H1 (cell line): Measurements from ENCODE around the gene DOCK1. TPM values are rescaled to one million over a fixed set of nuclear protein-coding genes. Genes with fewer than 3 reads are reported as not detected.

Experiments used
- CTCF ChIA-PET: fragments of 300-600 bp; sonication (Branson Sonifier 250); formaldehyde crosslinking; loops from one replicate; lab custom pipeline; 2021; ENCODE audit not compliant: partially characterized antibody; lab: Charles Lee
- POLR2A ChIA-PET: fragments of 300-600 bp; sonication (Branson Sonifier 250); formaldehyde crosslinking; loops from one replicate; lab custom pipeline; 2021; ENCODE audit warnings: inconsistent platforms; ENCODE audit not compliant: partially characterized antibody; lab: Charles Lee
- DNase-seq, 2 experiments: peaks; one replicate each; pipeline versions ENCODE4 v3.0.0 to v3.0.0-alpha.2; 2010 to 2022; ENCODE audit warnings: low spot score in 2 of 2, low read depth in 1 of 2, mixed read lengths in 1 of 2
- FAIRE-seq: peaks from 2 replicates; lab custom pipeline; 2011; peaks lifted over from hg19 to GRCh38; lab: Jason Lieb, UNC
- H2AFZ ChIP-seq: 2 replicates; pipeline ENCODE4 v1.8.1; 2012; ENCODE audit warnings: low read length, inconsistent platforms
- H2AK5ac ChIP-seq: 2 replicates; pipeline ENCODE4 v1.6.1; 2013; ENCODE audit warnings: low read depth, low read length
- H2BK120ac ChIP-seq: replicated peaks from 2 replicates; pipeline ENCODE3; 2013; ENCODE audit warnings: low read depth, low read length, inconsistent platforms
- H2BK12ac ChIP-seq: 2 replicates; pipeline ENCODE4 v1.6.1; 2013; ENCODE audit warnings: low read depth, low read length
- H2BK15ac ChIP-seq: 2 replicates; pipeline ENCODE4 v1.6.1; 2013; ENCODE audit warnings: low read length
- H2BK20ac ChIP-seq: 2 replicates; pipeline ENCODE4 v1.6.1; 2013; ENCODE audit warnings: low read length
- H2BK5ac ChIP-seq: 2 replicates; pipeline ENCODE4 v1.6.1; 2013; ENCODE audit warnings: low read depth, low read length
- H3K14ac ChIP-seq: 2 replicates; pipeline ENCODE4 v1.6.1; 2013; ENCODE audit warnings: inconsistent platforms; ENCODE audit not compliant: insufficient read length
- H3K18ac ChIP-seq: 2 replicates; pipeline ENCODE4 v1.6.1; 2013; ENCODE audit warnings: low read length; ENCODE audit errors: extremely low read depth
- H3K23ac ChIP-seq: 2 replicates; pipeline ENCODE4 v1.6.1; 2013; ENCODE audit warnings: inconsistent platforms; ENCODE audit not compliant: insufficient read length
- H3K23me2 ChIP-seq: 2 replicates; pipeline ENCODE4 v1.6.1; 2013; ENCODE audit warnings: low read depth, low read length
- H3K27ac ChIP-seq: 2 replicates; pipeline ENCODE4 v1.6.1; 2011; ENCODE audit warnings: low read depth, low read length, inconsistent platforms
- H3K27me3 ChIP-seq, 4 experiments: replicated peaks in 1 of 4; 1 replicate in 1 of 4; 2 replicates in 3 of 4; pipeline versions ENCODE4 v1.6.1 to v1.8.1; 2011 to 2013; ENCODE audit warnings: low read length in 3 of 4, mild to moderate bottlenecking in 3 of 4, inconsistent platforms in 2 of 4, mixed read lengths in 2 of 4, moderate library complexity in 1 of 4; ENCODE audit not compliant: control insufficient read depth in 3 of 4, insufficient read depth in 3 of 4; ENCODE audit errors: extremely low read depth in 1 of 4
- H3K36me3 ChIP-seq, 4 experiments: 2 replicates each; pipeline versions ENCODE4 v1.6.1 to v1.8.1; 2011 to 2013; ENCODE audit warnings: mild to moderate bottlenecking in 4 of 4, low read length in 3 of 4, moderate library complexity in 2 of 4, control low read depth in 1 of 4, inconsistent platforms in 1 of 4; ENCODE audit not compliant: insufficient read depth in 4 of 4, control insufficient read depth in 2 of 4
- H3K4ac ChIP-seq: replicated peaks from 2 replicates; pipeline ENCODE3; 2013; ENCODE audit warnings: low read length, low read depth, mixed read lengths, inconsistent platforms; ENCODE audit not compliant: insufficient read length
- H3K4me1 ChIP-seq, 4 experiments: replicated peaks in 1 of 4; 1 replicate in 1 of 4; 2 replicates in 3 of 4; pipeline versions ENCODE4 v1.6.1 to v1.8.1; 2011 to 2013; ENCODE audit warnings: low read length in 3 of 4, inconsistent platforms in 2 of 4, mixed read lengths in 1 of 4; ENCODE audit not compliant: insufficient read depth in 4 of 4, control insufficient read depth in 3 of 4
- H3K4me2 ChIP-seq, 2 experiments: 2 replicates each; pipeline versions ENCODE4 v1.6.1 to v1.8.1; 2011 to 2013; ENCODE audit warnings: low read depth in 2 of 2, low read length in 2 of 2, control low read depth in 1 of 2, inconsistent platforms in 1 of 2, mild to moderate bottlenecking in 1 of 2; ENCODE audit not compliant: insufficient read depth in 1 of 2
- H3K4me3 ChIP-seq, 4 experiments: fragments of 200-600, 300-600 bp in 1 of 4; sonication (generic), shearing (Covaris generic), sonication (Bioruptor Twin) in 1 of 4; 2 replicates each; pipeline versions ENCODE4 v1.5.1 to v1.8.1; 2011 to 2016; ENCODE audit warnings: low read length in 4 of 4, low read depth in 3 of 4, control low read depth in 2 of 4, inconsistent platforms in 2 of 4, mild to moderate bottlenecking in 2 of 4, mixed read lengths in 1 of 4, moderate library complexity in 1 of 4; ENCODE audit not compliant: insufficient read depth in 2 of 4; ENCODE audit errors: extremely low read depth in 1 of 4
- H3K56ac ChIP-seq: replicated peaks from 2 replicates; pipeline ENCODE3; 2013; ENCODE audit warnings: low read depth, mild to moderate bottlenecking, mixed read lengths, low read length, inconsistent platforms; ENCODE audit not compliant: insufficient read length
- H3K79me1 ChIP-seq: 2 replicates; pipeline ENCODE4 v1.6.1; 2013; ENCODE audit warnings: low read depth, low read length, control low read depth
- H3K79me2 ChIP-seq, 2 experiments: 2 replicates each; pipeline versions ENCODE4 v1.6.1 to v1.8.1; 2012 to 2013; ENCODE audit warnings: low read length in 2 of 2, mild to moderate bottlenecking in 2 of 2, inconsistent platforms in 1 of 2; ENCODE audit not compliant: insufficient read depth in 2 of 2, control insufficient read depth in 1 of 2
- H3K9ac ChIP-seq, 4 experiments: replicated peaks in 1 of 4; 1 replicate in 1 of 4; 2 replicates in 3 of 4; pipeline versions ENCODE4 v1.6.1 to v1.8.1; 2011 to 2013; ENCODE audit warnings: low read depth in 3 of 4, low read length in 3 of 4, control low read depth in 2 of 4, mild to moderate bottlenecking in 2 of 4, moderate library complexity in 2 of 4, inconsistent platforms in 1 of 4; ENCODE audit errors: extremely low read depth in 1 of 4
- H3K9me3 ChIP-seq, 2 experiments: 2 replicates each; pipeline versions ENCODE4 v1.6.1 to v1.8.1; 2012 to 2013; ENCODE audit warnings: mild to moderate bottlenecking in 2 of 2, moderate library complexity in 2 of 2, control low read depth in 1 of 2, inconsistent platforms in 1 of 2, low read depth in 1 of 2, low read length in 1 of 2, mixed read lengths in 1 of 2; ENCODE audit not compliant: insufficient read depth in 2 of 2
- H4K20me1 ChIP-seq, 2 experiments: replicated peaks in 1 of 2; 2 replicates each; pipeline versions ENCODE3 to v1.8.1; 2011 to 2013; ENCODE audit warnings: inconsistent platforms in 2 of 2, low read length in 2 of 2, mild to moderate bottlenecking in 1 of 2; ENCODE audit not compliant: insufficient read depth in 2 of 2, control insufficient read depth in 1 of 2
- H4K5ac ChIP-seq: 2 replicates; pipeline ENCODE4 v1.6.1; 2013; ENCODE audit warnings: low read length, low read depth, mixed read lengths, inconsistent platforms; ENCODE audit not compliant: insufficient read length
- H4K8ac ChIP-seq: 2 replicates; pipeline ENCODE4 v1.8.0; 2013; ENCODE audit warnings: mild to moderate bottlenecking, moderate library complexity, low read length, inconsistent platforms; ENCODE audit not compliant: insufficient read depth; ENCODE audit errors: extremely low read depth
- H4K91ac ChIP-seq: replicated peaks from 2 replicates; pipeline ENCODE3; 2013; ENCODE audit warnings: low read length, mixed read lengths, inconsistent platforms; ENCODE audit not compliant: insufficient read length
- ATF3 ChIP-seq: IDR thresholded peaks from 2 replicates; pipeline ENCODE4 v1.6.1; 2011; ENCODE audit warnings: low read depth, mild to moderate bottlenecking, low read length; ENCODE audit not compliant: insufficient read depth
- BACH1 ChIP-seq: IDR thresholded peaks from 2 replicates; pipeline ENCODE4 v1.6.1; 2012; ENCODE audit warnings: low read length, improper control_type of control experiment
- GABPA ChIP-seq: IDR thresholded peaks from 2 replicates; pipeline ENCODE4 v1.6.1; 2011; ENCODE audit warnings: mild to moderate bottlenecking, low read length, moderate library complexity, borderline replicate concordance; ENCODE audit not compliant: insufficient read depth
- NRF1 ChIP-seq: IDR thresholded peaks from 2 replicates; pipeline ENCODE4 v1.6.1; 2011; ENCODE audit warnings: mild to moderate bottlenecking, low read depth, low read length, improper control_type of control experiment
- SP2 ChIP-seq: IDR thresholded peaks from 2 replicates; pipeline ENCODE4 v1.6.1; 2012; ENCODE audit warnings: mild to moderate bottlenecking, low read length, inconsistent platforms
- ZNF274 ChIP-seq: IDR thresholded peaks from 2 replicates; pipeline ENCODE4 v1.7.0; 2012; ENCODE audit warnings: low read length, borderline replicate concordance; ENCODE audit errors: extremely low read depth
- WGBS, 2 experiments: shearing (Covaris generic) in 1 of 2; methylation state at CpG; one replicate each; pipeline versions ENCODE4 v1.1.6 to v1.1.7; 2013 to 2015; ENCODE audit warnings: low lambda C conversion rate in 2 of 2, mixed read lengths in 2 of 2, inconsistent platforms in 1 of 2, low coverage in 1 of 2, missing lambda C conversion rate in 1 of 2; ENCODE audit not compliant: insufficient replicate concordance in 2 of 2, insufficient coverage in 1 of 2, insufficient read length in 1 of 2; ENCODE audit errors: extremely low coverage in 1 of 2, missing lambda C conversion rate in 1 of 2; 5-methylcytosine and 5-hydroxymethylcytosine counted together
- polyA plus RNA-seq, 7 experiments: library from polyadenylated mRNA; depleted of rRNA in 3 of 7; stranded (reverse) in 5 of 7; unstranded in 2 of 7; fragments of >200 nt in 5 of 7; fragments of 200-250 nt in 2 of 7; gene quantifications; 1 replicate in 5 of 7; 2 replicates in 1 of 7; 4 replicates in 1 of 7; pipeline versions ENCODE4 v1.2.1 to v1.2.3, GENCODE V29; 2011 to 2013; ENCODE audit warnings: missing spikeins in 2 of 7, mixed read lengths in 2 of 7
- total RNA-seq: library from RNA; stranded (reverse); fragmentation: NEBNext Ultra II Directional; extraction: Animal tissue kit (Norgen Biotek cat#: 25700); gene quantifications from 2 replicates; pipeline ENCODE4 v1.2.1, GENCODE V29; 2021

The DOCK1 gene
- total and polyA plus RNA-seq, 2 of the 8 experiments (the other 6 are each of a cell fraction or from before 2014, with no cell fraction given), result 11.6 to 53.0 TPM

- ChIA-PET CTCF (no interaction called here), POLR2A (no interaction called here)
- Histone ChIP-seq H3K4ac (no peak overlapping the region), H4K8ac (no peak overlapping the region), H3K4me1 (no peaks in the 10 kb centered on the region), H3K18ac (no peak overlapping the region), H3K4me2 (no peak overlapping the region), H3K27ac (no peak overlapping the region), H3K23ac (no peak overlapping the region), H4K5ac (no peak overlapping the region), H2AFZ (no peak overlapping the region), H2AK5ac (no peak overlapping the region), H2BK12ac (no peak overlapping the region), H4K20me1 (peaks cover 0 to 2% of the 10 kb centered on the region in 2 experiments), H3K36me3 (peaks cover 2 to 10% (median 6%) of the 10 kb centered on the region in 4 experiments; a peak in 5 of 8 replicates), H3K14ac (no peak overlapping the region), H2BK15ac (no peak overlapping the region), H3K23me2 (no peaks in the 10 kb centered on the region), H3K27me3 (no peaks in the 10 kb centered on the region), H3K9me3 (no peaks in the 10 kb centered on the region), H3K79me1 (no peaks in the 10 kb centered on the region; the same call in 1 of the 2 replicates), H4K91ac (no peak overlapping the region), H3K4me3 (no peak overlapping the region), H3K56ac (no peak overlapping the region), H3K79me2 (no peaks in the 10 kb centered on the region), H2BK120ac (no peak overlapping the region), H2BK20ac (no peak overlapping the region), H2BK5ac (no peak overlapping the region), H3K9ac (no peak overlapping the region)
- TF ChIP-seq NRF1, result no peak
- no peak for TF ChIP-seq GABPA
- no peak for TF ChIP-seq SP2
- TF ChIP-seq BACH1, result no peak
- TF ChIP-seq ATF3, result no peak
- no peak for TF ChIP-seq ZNF274
- no peak for DNase-seq
- FAIRE-seq, result no peak
- 92% methylated on average over 3 of the region's 3 CpGs; no CpG with 5 or more reads in 1 of the 2 experiments for WGBS, 2 experiments
These were observed 168.4 kb downstream of the DOCK1 start for GRCh38 chr10:127073666-127074065.
